ENCODE data around the gene SMIM12. TPM values are rescaled to one million over a fixed set of nuclear protein-coding genes. Genes with fewer than 3 reads are reported as not detected.
A peak's percentile ranks its signal among the peaks of the same experiment; 100 is the strongest.

Gene SMIM12, protein sequence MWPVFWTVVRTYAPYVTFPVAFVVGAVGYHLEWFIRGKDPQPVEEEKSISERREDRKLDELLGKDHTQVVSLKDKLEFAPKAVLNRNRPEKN
- polyA plus RNA-seq (2013, experiment 1 of 2; ENCODE audit: insufficient read length), result 49.3 TPM
- 30.8 TPM for polyA plus RNA-seq (2013, experiment 2 of 2; ENCODE audit: insufficient read length)

DNA sequence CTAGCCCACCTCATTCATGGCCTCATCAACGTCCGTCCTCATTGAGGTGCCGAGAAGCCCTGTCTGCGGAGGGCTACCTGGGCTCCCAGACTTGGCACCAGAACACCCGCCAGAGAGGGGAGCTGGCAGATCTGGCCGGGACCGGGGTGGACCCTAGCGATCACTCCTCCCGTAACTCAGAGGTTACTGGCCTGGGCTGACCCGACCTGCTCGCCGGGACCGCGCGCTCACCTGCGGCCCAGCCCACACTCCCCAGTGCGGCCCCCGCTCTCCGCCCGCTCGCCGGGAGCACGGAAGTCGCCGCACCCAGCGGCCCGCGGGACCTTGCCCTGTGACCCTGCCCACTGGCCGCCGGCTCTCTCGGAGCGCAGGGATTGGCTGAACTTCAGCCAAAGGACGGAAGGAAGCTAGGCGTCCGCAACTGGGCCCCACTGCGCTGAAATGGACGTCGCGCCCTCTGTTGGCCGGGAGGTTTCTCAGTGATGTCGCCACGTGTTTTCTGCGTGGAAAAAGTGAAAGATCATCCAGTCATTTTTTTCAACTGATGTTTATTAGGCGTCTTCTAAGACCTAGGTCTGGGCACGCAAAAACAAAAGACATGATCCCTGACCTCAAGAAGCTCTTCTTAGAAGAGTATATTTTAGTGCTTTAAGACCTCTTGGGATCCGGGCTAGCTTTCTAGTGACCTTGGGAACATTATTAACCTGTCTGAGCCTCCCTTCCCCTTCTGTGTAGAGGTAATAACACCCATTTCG, at the start of gene SMIM12:
Gene SMIM12 (minus strand): TSS at position 304 of the 755 bp plus-strand sequence. CDS start 3,772 bp downstream, outside the sequence.
- DNase-seq, result peak; percentile 94

DNA sequence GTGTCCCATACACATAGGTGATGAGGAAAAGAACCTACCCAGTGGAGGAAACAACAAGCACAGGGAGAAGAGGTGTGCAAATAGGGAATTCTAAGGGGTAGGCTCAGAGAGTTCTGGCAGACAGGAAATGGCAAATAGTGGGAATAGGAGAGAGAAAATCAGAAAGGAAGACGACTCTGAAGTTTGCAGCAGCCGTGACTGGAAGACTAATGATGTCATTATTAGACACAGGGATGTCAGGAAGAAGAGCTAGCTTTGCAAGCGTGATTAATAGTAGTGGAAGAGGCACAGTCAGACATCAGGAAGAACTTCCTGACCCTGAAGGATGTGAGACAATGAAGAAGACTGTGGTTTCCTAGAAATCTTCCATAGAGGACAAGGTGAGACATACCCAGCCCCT, 48.8 kb upstream of the SMIM12 start:
- DNase-seq, result no peak

DNA sequence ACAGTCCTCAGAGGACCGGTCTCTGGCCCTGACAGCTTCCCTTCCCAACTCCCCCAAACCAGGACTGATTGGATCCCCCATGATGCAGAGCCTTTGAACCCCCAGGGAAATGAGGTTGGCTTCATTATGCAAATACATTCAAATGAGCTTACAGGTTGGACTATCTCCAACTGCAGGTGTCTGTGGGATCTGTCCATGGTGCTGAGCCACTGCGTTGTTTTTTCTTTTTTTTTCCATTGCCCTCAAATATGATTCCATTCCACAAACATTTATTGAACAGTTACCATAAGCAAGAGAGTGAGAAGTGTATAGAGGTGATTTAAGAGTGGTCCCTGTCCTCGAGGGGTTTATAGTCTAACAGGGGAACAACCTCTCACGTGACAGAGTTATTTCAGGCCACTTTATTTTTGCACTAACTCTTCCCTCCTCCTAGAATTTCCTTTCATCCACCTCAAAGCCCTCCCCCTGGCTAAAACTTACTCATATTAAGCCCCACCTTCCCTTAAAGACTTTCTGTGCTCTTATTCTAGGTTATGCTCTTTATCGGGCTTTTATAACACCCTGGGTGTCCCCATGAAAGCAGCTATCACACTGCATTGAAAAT, 48.0 kb upstream of the SMIM12 start:
- DNase-seq, result no peak

DNA sequence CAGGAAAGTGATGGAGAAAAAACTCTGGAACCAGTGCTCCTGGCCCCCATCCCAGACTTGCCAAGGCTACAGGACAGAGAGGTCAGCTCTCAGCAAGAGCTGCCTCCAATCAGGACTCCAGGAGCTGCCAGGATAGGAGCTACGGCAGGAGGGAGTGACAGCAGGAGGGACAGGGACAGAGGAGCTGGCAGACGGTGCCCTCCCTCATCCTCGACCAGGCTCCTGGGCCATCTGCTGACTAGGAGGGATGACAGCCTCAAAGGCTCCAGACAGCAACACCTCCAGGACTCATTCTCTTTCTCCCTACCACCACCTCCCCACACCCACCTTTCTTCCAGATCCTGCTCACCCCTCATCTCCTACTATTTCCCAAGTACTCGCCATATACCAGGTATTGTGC, 47.2 kb upstream of the SMIM12 start:
- DNase-seq, result no peak

DNA sequence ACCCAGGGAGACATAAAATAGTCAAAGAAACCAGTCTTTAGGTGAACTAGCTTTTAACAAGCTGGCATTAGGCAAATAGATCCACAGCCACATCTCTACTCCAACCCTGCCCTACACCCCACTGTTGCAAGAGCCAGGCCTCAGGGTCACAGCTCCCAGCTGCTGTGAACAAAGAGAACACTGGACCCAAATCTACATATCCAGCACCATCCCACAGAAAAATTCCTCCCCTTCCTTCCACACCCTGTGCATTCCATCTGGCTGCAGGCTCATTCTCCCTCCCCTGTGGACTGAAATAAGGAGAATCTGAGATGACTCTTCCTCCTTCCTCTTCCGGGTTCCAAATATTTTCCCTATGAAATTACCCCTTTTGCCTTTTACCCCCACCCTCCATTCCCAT, 46.7 kb upstream of the SMIM12 start:
- DNase-seq, result no peak

DNA sequence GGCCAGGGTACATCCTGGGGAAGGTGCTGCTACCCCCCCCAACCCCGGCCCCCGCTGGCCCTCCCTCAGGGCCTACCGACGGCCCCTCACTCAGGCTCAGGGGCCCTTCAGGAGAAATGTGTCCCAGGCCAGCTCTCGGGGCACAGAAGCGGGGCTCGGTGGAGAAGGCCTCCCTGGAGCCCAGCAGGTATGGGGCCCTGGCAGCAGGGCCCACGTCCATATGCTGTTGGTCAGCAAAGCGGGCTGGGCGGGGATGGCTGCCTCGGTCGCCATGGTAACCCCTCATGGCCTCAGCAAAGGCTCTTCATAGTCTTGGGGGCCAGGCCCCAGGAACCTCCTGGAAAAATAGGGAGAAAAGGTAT, 45.5 kb upstream of the SMIM12 start:
- DNase-seq, result no peak

DNA sequence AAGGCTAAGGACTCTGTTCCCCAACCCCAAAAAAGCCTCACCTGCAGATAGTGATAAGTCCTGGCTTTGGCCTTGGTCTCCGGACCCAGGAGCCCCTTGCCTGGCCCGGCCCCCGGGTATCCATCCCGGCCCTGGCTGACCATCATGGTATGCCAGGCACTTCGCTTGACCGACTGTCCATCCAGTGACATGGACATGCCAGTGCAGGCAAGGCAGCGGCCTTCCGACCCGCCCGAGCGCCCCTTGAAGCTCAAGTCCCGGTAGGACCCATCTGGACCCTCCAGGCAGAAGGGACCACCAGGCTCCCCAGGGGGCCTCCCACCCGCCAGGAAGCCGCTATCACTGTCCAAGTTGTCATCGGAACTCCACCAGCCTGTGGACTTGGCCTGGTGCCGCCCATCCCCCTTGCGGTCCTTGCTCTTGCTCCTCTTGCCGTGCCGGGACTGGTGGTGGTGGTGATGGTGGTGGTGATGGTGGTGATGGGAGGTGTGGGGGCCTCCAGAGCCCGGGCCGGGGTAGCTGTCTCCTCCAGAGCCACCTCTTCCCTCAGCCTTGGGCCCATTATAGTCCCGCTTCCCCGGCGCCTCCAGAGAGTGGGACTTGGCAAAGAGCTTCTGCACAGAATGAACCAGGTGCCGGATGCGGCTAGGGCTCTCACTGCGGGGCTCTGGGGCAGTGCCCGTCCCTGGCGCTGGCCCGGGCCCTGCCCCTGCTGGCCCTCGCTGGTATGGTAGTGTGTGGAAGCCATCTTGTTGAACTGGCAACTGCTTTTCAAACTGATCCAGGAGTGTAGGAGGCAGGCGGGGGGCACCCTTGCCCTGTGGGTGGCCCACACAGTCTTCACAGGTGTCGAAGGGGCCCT, 44.9 kb upstream of the SMIM12 start:
- DNase-seq, result no peak

DNA sequence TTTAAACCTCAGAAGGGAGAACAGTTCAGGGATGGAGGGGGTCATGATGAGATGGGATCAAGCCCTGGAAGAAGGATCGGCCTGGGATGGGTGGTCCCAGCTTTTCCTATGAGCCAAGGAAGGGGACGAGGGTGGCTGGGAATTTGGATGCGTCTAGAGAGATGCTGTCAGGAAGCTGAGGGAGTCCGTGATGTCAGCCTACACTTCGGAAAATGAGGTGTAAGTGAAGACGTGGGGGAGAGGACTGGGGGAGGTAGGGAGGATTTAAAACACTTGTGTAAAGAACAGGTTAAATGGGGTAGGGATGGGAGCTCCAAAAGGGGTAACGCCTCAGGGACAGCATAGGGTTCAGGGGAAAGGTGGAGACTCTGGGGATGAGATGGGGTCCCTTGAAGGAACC, 42.4 kb upstream of the SMIM12 start:
- no peak for DNase-seq

DNA sequence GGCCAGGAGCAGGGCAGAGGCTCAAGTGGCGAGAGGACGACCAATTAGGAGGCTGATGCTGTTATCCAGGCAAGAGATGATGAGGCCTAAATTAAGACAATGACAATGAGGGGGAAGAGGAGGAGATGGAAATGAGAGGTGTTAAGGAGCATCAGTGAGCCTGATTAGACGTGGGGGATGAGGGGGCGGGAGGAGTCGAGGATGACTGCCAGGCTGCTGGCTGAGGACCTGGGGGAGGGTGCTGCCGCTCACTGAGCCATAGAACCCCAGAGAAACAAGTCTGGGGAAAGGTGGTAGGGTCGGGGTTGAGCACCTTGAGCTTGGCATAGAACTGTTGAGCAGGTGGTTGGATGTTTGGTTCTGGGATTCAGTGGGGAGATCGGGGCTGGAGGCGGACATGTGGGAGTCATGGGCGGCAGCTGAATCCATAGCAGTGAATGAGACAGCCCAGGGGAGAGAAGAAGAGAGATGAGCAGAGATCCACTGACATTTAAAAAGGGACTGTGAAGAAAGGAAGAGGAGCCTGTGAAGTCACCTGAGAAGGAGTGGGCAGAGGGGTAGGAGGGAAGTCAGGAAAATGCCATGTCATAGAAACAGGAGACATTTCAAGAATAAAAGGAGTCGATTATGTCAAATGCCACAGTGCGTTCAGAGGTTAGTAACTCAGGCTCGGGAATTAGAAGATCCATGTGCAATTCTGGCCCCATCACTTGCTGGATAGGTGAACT, 41.4 kb upstream of the SMIM12 start:
- DNase-seq, result no peak

DNA sequence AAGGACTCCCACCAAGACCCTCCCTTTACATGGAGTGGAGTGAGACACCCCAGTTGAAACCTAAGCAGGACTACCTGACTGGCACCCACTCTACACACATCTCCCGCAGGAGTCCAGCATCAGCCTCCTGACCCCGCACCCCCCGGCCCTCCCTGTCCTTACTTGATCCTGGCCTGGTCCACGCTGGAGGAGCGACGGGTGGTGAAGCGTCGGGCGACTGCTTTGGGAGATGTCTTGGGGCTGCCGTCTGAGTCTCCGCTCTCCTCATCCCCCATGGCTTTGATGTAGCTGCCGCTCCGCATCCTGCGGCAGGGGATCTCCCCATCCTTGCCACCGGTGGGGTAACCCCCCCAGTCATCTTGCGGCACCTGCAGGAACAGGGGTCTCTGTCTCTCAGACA, 40.4 kb upstream of the SMIM12 start:
- DNase-seq, result no peak

DNA sequence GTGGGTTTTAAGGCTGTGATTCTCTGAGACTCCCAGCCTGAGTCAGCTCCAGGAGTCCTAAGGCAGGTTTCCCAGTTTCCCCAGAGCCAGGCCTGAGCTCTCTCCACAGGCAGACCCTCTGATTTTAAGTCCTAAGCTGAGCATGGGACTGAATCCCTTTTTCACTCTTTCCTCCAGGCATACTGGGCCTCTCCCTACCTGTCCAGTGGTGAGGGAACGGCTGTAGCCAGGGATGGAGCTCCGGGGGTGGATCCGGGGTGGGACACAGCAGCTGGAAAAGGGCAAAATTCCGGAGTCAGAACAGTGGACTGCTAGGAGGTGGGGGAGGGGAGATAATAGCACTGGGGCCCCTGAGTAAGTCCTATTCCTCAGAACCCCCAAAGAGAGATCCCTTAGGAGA, 39.9 kb upstream of the SMIM12 start:
- no peak for DNase-seq

DNA sequence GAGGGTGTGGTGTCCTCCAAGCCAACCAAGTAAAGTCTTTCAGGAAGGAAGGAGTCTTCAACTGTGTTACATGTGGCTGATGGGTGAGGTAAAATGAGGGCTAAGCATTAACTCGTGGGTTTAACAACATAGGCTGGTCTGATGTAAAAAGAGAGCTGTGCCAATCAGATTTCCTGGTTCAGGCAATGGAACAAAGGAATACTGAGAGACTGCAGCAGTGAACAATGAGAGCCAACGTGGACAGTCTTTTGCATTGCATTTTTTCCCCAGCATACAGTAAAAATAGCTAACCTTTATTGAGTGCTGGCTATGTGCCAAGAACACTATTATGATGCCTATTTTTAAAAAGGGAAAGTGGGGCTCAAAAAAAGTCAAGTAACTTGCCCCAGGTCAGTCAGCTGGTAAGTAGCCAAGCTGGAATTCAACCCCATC, 38.8 kb upstream of the SMIM12 start:
- DNase-seq, result no peak

DNA sequence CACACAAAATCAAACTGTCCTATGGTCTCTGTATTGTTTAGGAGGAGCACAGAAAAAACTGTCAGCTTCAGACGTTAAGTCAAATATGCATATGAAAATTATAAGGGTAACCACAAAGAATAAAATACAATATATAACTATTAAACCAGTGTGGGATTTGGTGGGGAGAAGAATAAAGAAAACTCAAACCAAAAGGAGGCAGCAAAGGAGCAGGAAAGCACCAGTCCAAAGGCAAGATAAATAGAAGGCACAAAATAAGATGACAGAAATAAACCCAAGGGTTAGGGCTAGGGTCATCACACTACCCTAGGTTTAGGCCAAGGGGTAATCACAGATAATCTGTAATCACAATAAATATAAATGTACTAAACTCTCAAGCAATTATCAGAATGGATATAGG, 37.1 kb upstream of the SMIM12 start:
- no peak for DNase-seq

DNA sequence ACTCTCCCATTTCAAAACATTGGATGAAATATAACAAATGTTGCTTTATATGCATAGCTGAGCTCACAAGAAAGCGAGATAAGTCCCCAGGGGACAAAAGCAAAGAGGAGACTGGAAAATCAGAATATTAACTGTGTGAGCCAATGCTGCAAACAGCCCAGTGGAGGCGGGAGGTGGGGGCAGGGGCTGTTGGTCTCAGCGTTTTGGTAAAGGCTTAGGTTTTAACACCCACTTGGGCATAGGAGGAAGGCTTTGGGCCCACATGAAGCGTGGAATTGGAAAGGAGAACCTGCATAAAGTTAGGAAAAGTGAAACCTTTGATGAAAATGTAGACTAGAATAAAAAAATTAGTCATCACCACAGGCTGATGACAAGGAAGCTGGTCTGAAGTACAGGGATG, 30.2 kb upstream of the SMIM12 start:
- DNase-seq, result no peak

DNA sequence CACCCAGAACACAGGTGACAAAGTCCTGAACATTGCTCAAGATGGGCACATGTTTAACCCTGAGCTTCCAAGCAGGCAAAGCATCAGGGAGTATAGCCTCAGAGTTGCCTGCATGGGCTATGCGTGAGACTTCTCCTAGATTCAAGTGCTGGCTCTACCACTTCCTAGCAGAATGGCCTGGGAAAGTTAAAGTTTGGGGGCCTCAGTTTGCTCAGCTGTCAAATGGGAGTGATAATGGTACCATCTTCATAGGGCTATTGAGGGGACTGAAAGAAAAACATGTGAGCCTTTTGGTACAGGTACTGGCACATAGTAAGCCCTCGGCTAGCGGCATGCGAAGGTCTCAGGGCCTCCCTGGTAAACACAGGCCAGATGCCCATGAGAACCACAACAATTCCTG, 28.0 kb upstream of the SMIM12 start:
- DNase-seq, result no peak

DNA sequence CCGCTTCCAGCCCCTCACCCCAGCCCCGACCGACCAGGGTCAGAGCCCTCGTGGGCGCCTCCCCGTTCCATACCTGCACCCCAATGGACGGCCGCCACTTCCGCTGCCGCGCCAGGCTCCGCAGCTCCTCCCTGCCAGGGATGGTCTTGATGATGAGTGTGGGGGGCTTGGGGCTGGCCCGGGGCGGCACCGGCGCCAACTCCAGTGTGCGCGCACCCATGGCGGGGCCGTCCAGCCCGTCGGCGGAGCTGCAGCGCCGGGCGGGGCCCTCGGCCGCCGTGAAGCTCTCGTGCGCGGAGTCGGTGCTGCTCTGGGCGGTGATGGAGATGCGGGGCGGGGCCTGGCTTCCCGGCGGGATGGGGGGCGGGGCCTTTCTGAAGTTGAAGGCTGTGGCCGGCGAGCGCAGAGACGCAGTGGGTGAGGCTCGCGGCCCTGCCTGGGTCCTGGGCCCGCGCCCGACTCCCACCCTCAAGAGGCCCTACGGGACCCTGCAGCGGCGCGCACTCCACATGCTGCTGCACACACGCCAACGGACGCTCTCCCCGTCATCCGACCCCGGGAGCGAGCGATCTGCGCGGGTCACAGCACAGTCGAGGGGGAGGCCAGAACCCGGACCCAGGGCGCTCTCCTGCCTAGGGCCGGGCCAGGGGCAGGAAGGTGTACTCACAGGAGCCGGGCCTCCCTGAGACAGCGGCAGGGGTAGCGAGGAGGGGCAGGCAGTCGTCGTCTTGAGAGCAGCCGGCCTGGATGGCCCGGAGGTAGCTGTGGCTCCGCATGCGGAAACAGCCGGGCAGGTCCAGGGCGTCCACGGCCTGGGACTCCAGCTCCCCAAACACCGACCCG, 26.1 kb upstream of the SMIM12 start:
- DNase-seq, result peak; percentile 35

DNA sequence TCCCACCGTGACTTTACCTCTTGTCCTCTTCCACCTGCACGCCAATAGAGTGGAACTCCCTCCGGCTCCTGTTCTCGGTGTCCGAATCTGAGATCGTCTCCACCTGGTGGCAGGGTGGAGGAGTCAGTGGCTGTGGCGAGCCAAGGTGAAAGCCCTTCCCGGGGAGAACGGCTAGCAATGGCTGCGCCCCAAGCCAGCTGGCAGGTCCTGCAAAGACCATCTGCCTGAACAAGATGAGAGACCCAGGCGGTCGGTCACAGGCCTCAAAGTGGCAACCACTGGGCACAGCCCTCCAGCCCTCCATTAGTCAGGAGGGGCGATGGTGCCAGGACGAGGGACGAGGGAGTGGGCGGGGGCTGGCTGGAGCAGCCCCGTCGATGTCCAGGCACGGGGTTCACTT, 25.4 kb upstream of the SMIM12 start:
- no peak for DNase-seq

DNA sequence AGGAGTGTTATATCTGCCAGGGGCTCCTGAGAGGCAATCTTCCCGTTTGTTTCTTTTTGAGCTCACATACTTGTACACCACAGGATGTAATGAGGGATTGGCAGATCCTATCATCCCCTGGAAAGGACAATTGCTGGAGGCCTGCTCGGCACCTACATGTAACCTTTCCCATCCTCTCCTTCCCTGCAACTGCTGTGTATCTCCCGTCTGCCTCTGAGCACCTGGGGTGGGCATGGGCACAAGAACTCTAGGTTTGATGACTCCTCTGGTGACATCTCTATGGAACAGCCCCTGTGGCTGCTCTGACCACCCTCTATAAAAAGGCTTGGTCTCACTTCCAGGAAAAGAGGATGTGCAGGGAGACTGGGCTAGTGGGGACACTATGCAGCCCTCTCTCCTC, 25.0 kb upstream of the SMIM12 start:
- no peak for DNase-seq

DNA sequence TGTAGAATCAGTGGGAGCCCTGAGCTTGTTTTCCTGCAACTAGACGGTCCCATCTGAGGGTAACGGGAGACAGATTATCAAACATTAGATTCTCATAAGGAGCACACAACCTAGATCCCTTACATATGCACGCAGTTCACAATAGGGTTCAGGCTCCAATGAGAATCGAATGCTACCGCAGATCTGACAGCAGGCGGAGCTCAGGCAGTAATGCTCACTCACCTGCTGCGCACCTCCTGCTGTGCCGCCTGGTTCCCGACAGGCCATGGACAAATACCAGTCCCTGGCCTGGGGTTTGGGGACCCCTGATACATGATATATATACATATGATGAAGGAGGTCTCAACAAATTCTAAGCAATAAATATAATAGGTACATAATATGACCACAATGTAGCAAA, 19.7 kb upstream of the SMIM12 start:
- DNase-seq, result no peak

DNA sequence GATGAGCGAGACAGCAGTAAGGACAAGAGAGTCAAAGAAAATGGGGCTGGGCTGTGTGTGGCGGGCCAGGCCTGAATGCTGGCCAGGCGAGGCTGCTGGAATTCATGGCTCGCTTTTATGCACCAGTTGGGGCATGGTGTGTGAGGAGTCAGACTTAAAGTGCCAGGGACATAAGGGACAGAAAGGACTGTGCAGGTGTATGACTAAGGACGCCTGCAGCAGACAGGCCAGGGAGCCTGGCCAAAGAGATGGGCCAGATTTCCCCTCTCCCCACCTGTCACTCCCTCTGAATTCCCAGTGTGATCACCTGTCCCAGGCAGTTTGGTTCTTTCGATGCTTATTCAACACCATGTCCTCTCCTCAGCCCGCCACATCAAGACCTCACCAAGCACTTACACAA, 16.9 kb upstream of the SMIM12 start:
- DNase-seq, result no peak

DNA sequence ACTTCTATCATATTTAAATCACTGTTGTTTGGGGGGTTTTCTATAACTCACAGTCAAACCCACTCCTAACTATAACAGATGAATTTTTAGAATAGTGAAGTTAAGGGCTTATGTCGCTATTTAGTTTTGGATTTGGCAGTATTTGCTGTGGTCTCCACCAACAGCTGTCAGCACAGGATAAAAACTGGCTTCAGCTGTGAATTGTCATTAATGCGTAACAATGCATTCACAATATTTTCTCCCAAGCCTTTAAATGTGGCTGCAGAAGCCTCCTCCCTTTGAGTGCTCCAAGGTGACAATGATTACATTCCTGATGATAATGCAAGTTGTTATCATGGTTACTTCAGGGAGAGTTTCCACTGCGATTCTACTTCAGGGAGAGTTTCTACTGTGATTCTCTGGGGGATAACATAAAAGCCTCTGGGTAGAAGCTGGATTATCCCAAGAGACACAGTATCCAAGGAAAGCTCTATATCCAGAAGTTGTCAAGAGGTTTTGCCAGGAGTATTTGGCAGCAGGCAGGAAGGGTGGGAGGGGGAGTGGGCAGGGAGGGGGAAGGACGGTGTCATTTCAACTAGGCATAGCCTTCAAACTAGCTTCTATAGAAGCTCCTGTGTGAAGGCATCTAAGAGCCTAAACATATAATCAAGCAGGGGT, 14.9 kb upstream of the SMIM12 start:
- DNase-seq, result no peak

Data from fibroblast of skin of back (primary cell).